ENCODE measurements around the gene FOSL2.

FOSL2 gene

DNA sequence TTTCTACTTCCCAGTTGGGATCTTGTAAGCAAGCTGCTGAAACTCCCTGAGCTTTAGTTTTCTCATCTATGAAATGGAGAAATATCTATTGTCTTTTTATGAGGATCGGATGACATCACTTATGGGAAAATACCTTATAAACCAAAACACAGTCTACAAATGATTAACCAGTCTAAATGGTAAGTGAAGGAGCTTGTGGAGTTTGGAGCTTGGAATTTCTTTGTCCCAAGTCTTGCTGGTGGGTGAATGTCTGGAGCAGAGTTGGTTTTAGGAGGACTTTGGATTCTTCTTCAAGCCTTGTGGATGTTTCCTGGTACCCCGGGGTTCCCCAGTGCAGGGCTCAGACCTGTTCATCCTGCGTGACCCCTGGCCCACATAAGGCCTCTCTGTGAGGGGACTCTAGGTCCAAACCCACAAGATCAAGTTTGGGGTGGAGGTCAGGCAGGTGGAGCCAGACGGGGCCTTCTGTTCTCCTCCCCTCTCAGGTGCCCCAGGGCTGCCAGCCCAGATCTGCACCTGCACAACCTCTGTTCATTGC lies 43.2 kb downstream of the FOSL2 start:
- Histone ChIP-seq H3K4me3 (ENCODE audit: low read depth in 1 of 5, low read length in 5 of 5) (no peak overlapping the region), H3K36me3 (ENCODE audit: control insufficient read depth in 5 of 5, insufficient read depth in 5 of 5, low read length in 5 of 5) (no peaks in the 10 kb centered on the region), H3K9ac (ENCODE audit: low read length in 5 of 5) (no peak overlapping the region), H3K9me3 (ENCODE audit: control insufficient read depth in 5 of 5, low read length in 5 of 5) (peaks cover 0 to 8% (median 4%) of the 10 kb centered on the region in 5 donors), H3K27me3 (ENCODE audit: control insufficient read depth in 5 of 5, insufficient read depth in 4 of 5, low read length in 5 of 5) (peaks cover 0 to 4% (median 0%) of the 10 kb centered on the region in 5 donors), H3K27ac (ENCODE audit: low read depth, low read length) (no peak overlapping the region), H3K4me1 (ENCODE audit: control insufficient read depth in 5 of 5, insufficient read depth in 5 of 5, low read length in 5 of 5) (no peaks in the 10 kb centered on the region)

DNA sequence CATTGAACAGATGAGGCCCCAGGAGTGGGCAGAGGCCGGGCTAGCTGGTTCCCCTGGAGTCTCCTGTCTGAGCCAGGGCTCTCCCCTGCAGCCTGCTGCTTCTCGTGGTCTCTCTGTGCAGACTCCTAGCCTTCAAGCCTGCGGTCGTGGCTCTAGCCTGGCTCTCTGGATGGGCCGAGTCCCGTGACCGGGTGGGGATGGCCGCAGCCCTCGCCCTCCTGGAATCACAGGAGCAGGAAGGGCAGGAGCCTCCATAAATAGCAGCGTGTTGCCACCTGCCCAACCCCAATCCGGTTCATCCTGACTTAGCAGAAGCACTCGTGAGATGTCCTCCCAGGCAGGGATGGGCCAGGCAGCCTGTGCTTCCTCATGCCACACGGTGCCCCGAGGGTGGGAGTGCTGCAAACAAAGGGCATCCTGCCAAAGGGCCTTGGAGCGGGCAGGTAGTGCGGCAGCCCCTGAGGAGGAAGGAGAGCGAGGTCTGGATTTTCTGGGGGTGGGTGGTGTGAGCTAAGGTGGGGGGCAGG lies 43.9 kb downstream of the FOSL2 start:
- H3K4me3 ChIP-seq (ENCODE audit: low read depth in 1 of 5, low read length in 5 of 5), result no peak overlapping the region
- no peak overlapping the region for H3K9ac ChIP-seq (ENCODE audit: low read length in 5 of 5)

DNA sequence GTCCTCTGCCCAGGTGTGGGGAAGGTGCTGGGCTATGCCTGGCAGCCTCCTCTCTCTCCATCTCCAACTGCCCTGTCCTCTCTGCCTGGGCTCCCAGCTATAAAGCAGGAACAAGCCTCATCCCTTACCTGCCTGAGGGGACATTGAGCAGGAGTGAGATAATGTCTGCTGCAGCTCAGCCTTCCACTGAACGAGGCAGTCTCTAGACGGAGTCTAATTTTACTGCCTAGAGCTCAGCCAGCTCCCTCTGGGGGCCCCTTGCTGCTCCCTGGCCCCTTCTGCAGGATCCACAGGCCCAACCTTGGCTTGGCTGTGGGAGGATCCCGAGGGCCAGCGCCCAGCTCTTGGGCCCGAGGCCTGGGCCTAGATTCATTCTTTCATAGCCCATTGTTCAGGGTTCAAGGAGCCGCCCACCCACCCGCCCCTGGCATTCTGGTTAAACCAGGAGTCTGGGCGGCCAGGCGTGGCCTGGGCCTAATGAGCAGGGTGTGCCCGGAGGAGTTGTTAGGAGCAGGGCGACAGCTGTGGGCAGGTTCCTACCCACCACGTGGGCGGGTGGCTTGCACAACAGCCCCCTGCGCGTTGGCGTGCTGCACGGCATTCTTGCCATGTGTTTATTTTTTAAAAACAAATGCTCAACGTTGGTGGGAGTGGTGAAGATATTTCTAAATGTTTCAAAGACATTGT lies 44.6 kb downstream of the FOSL2 start:
- Histone ChIP-seq H3K4me3 (ENCODE audit: low read depth in 1 of 5, low read length in 5 of 5) (no peak overlapping the region), H3K4me1 (ENCODE audit: control insufficient read depth in 5 of 5, insufficient read depth in 5 of 5, low read length in 5 of 5) (no peaks in the 10 kb centered on the region), H3K27me3 (ENCODE audit: control insufficient read depth in 5 of 5, insufficient read depth in 4 of 5, low read length in 5 of 5) (peaks cover 0 to 4% (median 0%) of the 10 kb centered on the region in 5 donors), H3K27ac (ENCODE audit: low read depth, low read length) (no peak overlapping the region), H3K36me3 (ENCODE audit: control insufficient read depth in 5 of 5, insufficient read depth in 5 of 5, low read length in 5 of 5) (no peaks in the 10 kb centered on the region), H3K9ac (ENCODE audit: low read length in 5 of 5) (no peak overlapping the region), H3K9me3 (ENCODE audit: control insufficient read depth in 5 of 5, low read length in 5 of 5) (peaks cover 0 to 8% (median 4%) of the 10 kb centered on the region in 5 donors)

More for the DNA sequence above, 43.9 kb downstream of the FOSL2 start:
- Histone ChIP-seq H3K27ac (ENCODE audit: low read depth, low read length) (no peak overlapping the region), H3K27me3 (ENCODE audit: control insufficient read depth in 5 of 5, insufficient read depth in 4 of 5, low read length in 5 of 5) (peaks cover 0 to 4% (median 0%) of the 10 kb centered on the region in 5 donors), H3K36me3 (ENCODE audit: control insufficient read depth in 5 of 5, insufficient read depth in 5 of 5, low read length in 5 of 5) (no peaks in the 10 kb centered on the region), H3K4me1 (ENCODE audit: control insufficient read depth in 5 of 5, insufficient read depth in 5 of 5, low read length in 5 of 5) (no peaks in the 10 kb centered on the region), H3K9me3 (ENCODE audit: control insufficient read depth in 5 of 5, low read length in 5 of 5) (peaks cover 0 to 8% (median 4%) of the 10 kb centered on the region in 5 donors)

DNA sequence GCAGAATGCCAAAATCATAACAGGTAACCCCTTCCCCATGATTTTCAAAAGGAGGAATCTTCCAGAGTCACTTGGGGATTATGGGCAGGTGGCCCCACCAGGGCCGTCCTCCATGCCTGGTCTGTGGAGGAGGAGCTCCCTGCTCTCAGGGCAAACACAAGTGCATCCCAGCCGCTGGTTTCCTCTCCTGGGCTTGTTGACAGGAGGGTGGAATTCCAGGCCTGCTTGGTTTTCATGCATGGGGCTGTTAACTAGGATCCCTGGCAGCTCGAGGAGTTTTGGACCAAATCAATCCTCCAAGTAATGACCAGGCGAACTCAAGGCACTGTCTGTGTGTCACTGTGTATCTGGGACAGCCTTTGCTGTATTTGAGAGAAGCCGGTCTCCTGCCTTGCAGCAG lies 45.3 kb downstream of the FOSL2 start:
- no peak overlapping the region for H3K27ac ChIP-seq (ENCODE audit: low read depth, low read length)

DNA sequence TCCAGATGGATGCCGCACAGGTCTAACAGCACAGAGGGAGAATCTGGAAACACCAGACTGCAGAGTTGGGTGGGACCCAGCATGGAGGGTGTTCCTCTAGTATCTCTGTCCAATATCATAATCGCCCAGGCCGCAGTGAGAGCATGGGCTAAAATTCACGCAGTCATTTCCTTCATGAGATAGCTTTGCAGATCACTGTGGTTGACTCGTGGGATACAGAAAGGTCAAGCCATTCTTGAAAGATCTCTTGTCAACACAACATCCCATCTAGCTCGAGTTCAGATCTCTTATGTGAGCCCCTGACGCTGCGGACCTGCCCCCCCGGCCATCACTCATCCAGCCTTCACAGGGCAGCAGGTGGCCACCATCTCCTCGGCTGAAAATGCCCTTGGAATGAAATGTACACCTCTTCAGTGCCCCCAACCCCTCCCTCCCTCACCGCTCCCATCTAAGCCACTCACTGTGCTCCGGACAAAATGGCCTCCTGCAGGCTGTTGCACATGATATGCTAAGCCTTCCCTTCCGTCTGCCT lies 45.9 kb downstream of the FOSL2 start:
- Histone ChIP-seq H3K36me3 (ENCODE audit: control insufficient read depth in 5 of 5, insufficient read depth in 5 of 5, low read length in 5 of 5) (no peaks in the 10 kb centered on the region), H3K4me3 (ENCODE audit: low read depth in 1 of 5, low read length in 5 of 5) (no peak overlapping the region), H3K9me3 (ENCODE audit: control insufficient read depth in 5 of 5, low read length in 5 of 5) (peaks cover 0 to 3% (median 0%) of the 10 kb centered on the region in 5 donors), H3K27me3 (ENCODE audit: control insufficient read depth in 5 of 5, insufficient read depth in 4 of 5, low read length in 5 of 5) (peaks cover 0 to 4% (median 0%) of the 10 kb centered on the region in 5 donors), H3K9ac (ENCODE audit: low read length in 5 of 5) (no peak overlapping the region), H3K27ac (ENCODE audit: low read depth, low read length) (no peak overlapping the region), H3K4me1 (ENCODE audit: control insufficient read depth in 5 of 5, insufficient read depth in 5 of 5, low read length in 5 of 5) (no peaks in the 10 kb centered on the region)

More for the DNA sequence above, 45.3 kb downstream of the FOSL2 start:
- H3K9ac ChIP-seq (ENCODE audit: low read length in 5 of 5), result no peak overlapping the region
- no peak overlapping the region for H3K4me3 ChIP-seq (ENCODE audit: low read depth in 1 of 5, low read length in 5 of 5)
- H3K4me1 ChIP-seq (ENCODE audit: control insufficient read depth in 5 of 5, insufficient read depth in 5 of 5, low read length in 5 of 5), result no peaks in the 10 kb centered on the region
- H3K9me3 ChIP-seq (ENCODE audit: control insufficient read depth in 5 of 5, low read length in 5 of 5), result peaks cover 0 to 8% (median 4%) of the 10 kb centered on the region in 5 donors
- H3K27me3 ChIP-seq (ENCODE audit: control insufficient read depth in 5 of 5, insufficient read depth in 4 of 5, low read length in 5 of 5), result peaks cover 0 to 4% (median 0%) of the 10 kb centered on the region in 5 donors
- H3K36me3 ChIP-seq (ENCODE audit: control insufficient read depth in 5 of 5, insufficient read depth in 5 of 5, low read length in 5 of 5), result no peaks in the 10 kb centered on the region

DNA sequence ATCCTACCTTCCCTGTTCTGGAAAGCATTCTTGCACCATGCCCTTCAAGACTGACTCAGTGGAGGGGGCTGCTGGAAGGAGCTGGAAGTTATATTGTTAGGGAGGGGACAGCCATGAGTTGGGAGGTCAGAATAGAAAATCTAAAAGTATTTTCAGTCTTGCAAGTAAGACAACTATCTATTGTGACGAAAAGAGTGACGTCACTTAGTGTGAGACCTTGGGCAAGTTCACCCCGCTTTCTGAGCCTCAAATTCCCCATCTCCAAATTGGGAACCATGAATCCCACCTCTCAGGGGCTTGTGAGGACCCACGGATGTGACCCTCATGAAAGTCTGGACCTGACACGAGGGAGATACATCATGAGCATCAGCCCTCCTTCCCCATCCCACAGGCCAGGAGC lies 46.5 kb downstream of the FOSL2 start:
- Histone ChIP-seq H3K4me3 (ENCODE audit: low read depth in 1 of 5, low read length in 5 of 5) (no peak overlapping the region), H3K27ac (ENCODE audit: low read depth, low read length) (no peak overlapping the region), H3K36me3 (ENCODE audit: control insufficient read depth in 5 of 5, insufficient read depth in 5 of 5, low read length in 5 of 5) (no peaks in the 10 kb centered on the region), H3K4me1 (ENCODE audit: control insufficient read depth in 5 of 5, insufficient read depth in 5 of 5, low read length in 5 of 5) (no peaks in the 10 kb centered on the region), H3K9ac (ENCODE audit: low read length in 5 of 5) (no peak overlapping the region), H3K9me3 (ENCODE audit: control insufficient read depth in 5 of 5, low read length in 5 of 5) (no peaks in the 10 kb centered on the region), H3K27me3 (ENCODE audit: control insufficient read depth in 5 of 5, insufficient read depth in 4 of 5, low read length in 5 of 5) (peaks cover 0 to 4% (median 0%) of the 10 kb centered on the region in 5 donors)

DNA sequence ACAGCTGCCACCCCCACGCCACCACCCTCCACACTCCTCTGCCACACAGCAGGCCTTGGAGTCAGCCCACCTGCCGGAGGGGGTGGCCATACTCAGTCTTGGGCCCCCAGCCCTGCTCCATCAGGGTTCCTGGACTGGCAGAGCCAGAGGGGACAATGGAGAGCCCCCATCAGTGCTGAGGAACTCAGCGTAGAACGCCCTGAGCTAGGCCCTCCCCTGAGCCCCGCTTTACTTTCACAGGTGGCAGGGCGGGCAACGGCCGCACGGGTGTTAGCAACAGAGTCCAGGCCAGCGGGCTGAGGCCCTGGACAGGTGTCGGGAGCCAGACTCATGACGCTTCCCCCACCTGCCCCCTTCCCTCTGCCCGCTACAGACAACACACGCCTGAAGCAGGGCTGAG lies 47.1 kb downstream of the FOSL2 start:
- Histone ChIP-seq H3K4me3 (ENCODE audit: low read depth in 1 of 5, low read length in 5 of 5) (no peak overlapping the region), H3K36me3 (ENCODE audit: control insufficient read depth in 5 of 5, insufficient read depth in 5 of 5, low read length in 5 of 5) (no peaks in the 10 kb centered on the region), H3K9me3 (ENCODE audit: control insufficient read depth in 5 of 5, low read length in 5 of 5) (no peaks in the 10 kb centered on the region), H3K27ac (ENCODE audit: low read depth, low read length) (no peak overlapping the region), H3K27me3 (ENCODE audit: control insufficient read depth in 5 of 5, insufficient read depth in 4 of 5, low read length in 5 of 5) (peaks cover 0 to 4% (median 0%) of the 10 kb centered on the region in 5 donors), H3K4me1 (ENCODE audit: control insufficient read depth in 5 of 5, insufficient read depth in 5 of 5, low read length in 5 of 5) (no peaks in the 10 kb centered on the region), H3K9ac (ENCODE audit: low read length in 5 of 5) (no peak overlapping the region)

DNA sequence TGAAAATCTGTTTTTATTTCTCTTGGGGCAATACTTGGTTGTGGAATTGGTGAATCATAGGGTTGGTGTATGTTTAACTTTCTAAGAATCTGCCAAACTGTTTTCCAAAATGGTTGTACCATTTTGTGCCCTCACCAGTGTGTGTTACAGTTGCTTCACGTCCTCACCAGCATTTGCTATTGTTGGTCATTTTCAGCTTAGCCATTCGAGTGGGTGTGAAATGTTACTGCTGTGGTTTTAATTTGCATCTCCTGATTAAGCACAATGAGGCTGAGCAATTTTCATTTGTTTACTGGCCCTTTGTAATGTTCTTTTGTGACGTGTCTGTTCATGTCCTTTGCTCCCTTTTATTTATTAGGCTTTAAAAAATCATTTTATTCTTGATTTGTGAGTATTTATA lies 49.7 kb downstream of the FOSL2 start:
- Histone ChIP-seq H3K4me1 (ENCODE audit: control insufficient read depth in 5 of 5, insufficient read depth in 5 of 5, low read length in 5 of 5) (peaks cover 0 to 2% (median 0%) of the 10 kb centered on the region in 5 donors), H3K9me3 (ENCODE audit: control insufficient read depth in 5 of 5, low read length in 5 of 5) (no peaks in the 10 kb centered on the region), H3K9ac (ENCODE audit: low read length in 5 of 5) (no peak overlapping the region), H3K4me3 (ENCODE audit: low read depth in 1 of 5, low read length in 5 of 5) (no peak overlapping the region), H3K27ac (ENCODE audit: low read depth, low read length) (no peak overlapping the region), H3K27me3 (ENCODE audit: control insufficient read depth in 5 of 5, insufficient read depth in 4 of 5, low read length in 5 of 5) (peaks cover 0 to 3% (median 0%) of the 10 kb centered on the region in 5 donors), H3K36me3 (ENCODE audit: control insufficient read depth in 5 of 5, insufficient read depth in 5 of 5, low read length in 5 of 5) (no peaks in the 10 kb centered on the region)

DNA sequence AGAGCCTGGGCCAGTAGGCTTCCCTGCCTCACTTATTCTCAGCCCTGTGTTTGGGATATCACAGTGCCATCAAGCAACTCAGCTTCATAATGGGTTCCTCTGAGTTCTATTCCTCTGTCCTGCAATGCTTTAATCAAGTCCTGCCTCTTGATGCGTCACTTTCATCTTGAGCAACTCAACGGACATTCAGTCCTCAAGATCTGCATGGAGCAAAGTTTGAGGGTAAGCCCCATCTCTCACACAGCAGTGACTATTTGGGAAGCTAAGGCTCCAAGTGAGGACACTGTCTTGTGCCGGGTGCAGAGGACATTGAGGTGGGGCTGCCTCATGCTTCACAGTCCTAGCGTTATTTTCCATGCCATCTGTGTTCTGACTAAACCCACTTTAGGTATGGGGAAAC lies 52.3 kb downstream of the FOSL2 start:
- Histone ChIP-seq H3K36me3 (ENCODE audit: control insufficient read depth in 5 of 5, insufficient read depth in 5 of 5, low read length in 5 of 5) (no peaks in the 10 kb centered on the region), H3K27me3 (ENCODE audit: control insufficient read depth in 5 of 5, insufficient read depth in 4 of 5, low read length in 5 of 5) (peaks cover 0 to 3% (median 0%) of the 10 kb centered on the region in 5 donors), H3K9ac (ENCODE audit: low read length in 5 of 5) (no peak overlapping the region), H3K9me3 (ENCODE audit: control insufficient read depth in 5 of 5, low read length in 5 of 5) (no peaks in the 10 kb centered on the region), H3K27ac (ENCODE audit: low read depth, low read length) (no peak overlapping the region), H3K4me3 (ENCODE audit: low read depth in 1 of 5, low read length in 5 of 5) (no peak overlapping the region), H3K4me1 (ENCODE audit: control insufficient read depth in 5 of 5, insufficient read depth in 5 of 5, low read length in 5 of 5) (peaks cover 5 to 21% (median 15%) of the 10 kb centered on the region in 5 donors)

Data from subcutaneous abdominal adipose tissue (tissue), 5 donors.